ENCODE measurements around the gene STPG4.

DNA sequence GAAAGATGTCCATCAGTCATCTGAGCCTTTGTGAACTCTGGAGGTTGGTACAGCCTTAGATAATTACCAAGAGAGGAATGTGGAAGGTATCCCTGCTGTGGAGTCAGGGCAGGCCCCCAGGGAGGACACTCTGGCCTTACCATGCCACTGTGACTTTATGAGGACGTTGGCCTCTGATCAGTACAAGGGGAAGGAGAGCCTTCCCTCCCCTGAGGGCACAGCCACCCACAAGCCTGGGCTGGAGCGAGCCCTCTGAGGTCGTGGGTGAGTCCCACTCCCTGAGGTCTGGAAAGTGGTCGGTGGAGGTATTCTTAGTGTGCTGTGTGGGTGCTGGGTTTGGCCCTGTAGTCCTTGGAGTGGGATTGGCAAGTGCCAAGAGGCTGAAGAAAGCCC lies 91.6 kb downstream of the STPG4 start:
- TF ChIP-seq POLR2A (IDR thresholded peaks at IDR 0.05; ENCODE audit: low read depth, low read length) (no peak), POLR2AphosphoS5 (IDR thresholded peaks at IDR 0.05; ENCODE audit: low read depth, low read length) (no peak), TAF1 (IDR thresholded peaks at IDR 0.05; ENCODE audit: borderline replicate concordance, low read depth, low read length) (no peak)
